SK-N-SH (cell line): ENCODE data around the gene HSP90AA1.

ENCODE experiments used
- CHD2 ChIP-seq: fragments of 150-350 bp; IDR thresholded peaks from 2 replicates; pipeline ENCODE4 v1.6.1; 2018; ENCODE audit warnings: low read length; ENCODE audit not compliant: partially characterized antibody
- EP300 ChIP-seq, 2 experiments: IDR thresholded peaks; 2 replicates each; pipeline versions ENCODE4 v1.4.0 to v1.6.1; 2012; ENCODE audit warnings: borderline replicate concordance in 1 of 2, low read depth in 1 of 2, low read length in 1 of 2
- FOSL2 ChIP-seq: IDR thresholded peaks from 2 replicates; pipeline ENCODE4 v1.4.0; 2012; ENCODE audit warnings: low read depth, mild to moderate bottlenecking, moderate library complexity, borderline replicate concordance
- FOXM1 ChIP-seq: IDR thresholded peaks from 2 replicates; pipeline ENCODE4 v1.4.0; 2012; ENCODE audit warnings: low read depth, mild to moderate bottlenecking
- RFX5 ChIP-seq: IDR thresholded peaks from 2 replicates; pipeline ENCODE4 v1.6.1; 2012; ENCODE audit warnings: mild to moderate bottlenecking, improper control_type of control experiment, low read length
- SIN3A ChIP-seq: IDR thresholded peaks from 2 replicates; pipeline ENCODE4 v1.6.1; 2012; ENCODE audit warnings: low read depth, mild to moderate bottlenecking, low read length, moderate library complexity, borderline replicate concordance
- YY1 ChIP-seq: IDR thresholded peaks from 2 replicates; pipeline ENCODE4 v1.4.0; 2012; ENCODE audit warnings: low read depth, mild to moderate bottlenecking
- TF ChIP-seq, protein P1 (sequence below): fragments of 200-600 bp; sonication (generic); IDR thresholded peaks from 2 replicates; pipeline ENCODE4 v1.6.1; 2017; ENCODE audit warnings: antibody characterized with exemption, mild to moderate bottlenecking, moderate library complexity
- TF ChIP-seq, protein P2 (sequence below): IDR thresholded peaks from 2 replicates; pipeline ENCODE4 v1.4.0; 2012; ENCODE audit warnings: low read depth, borderline replicate concordance
- TF ChIP-seq, protein P3 (sequence below): IDR thresholded peaks from 2 replicates; pipeline ENCODE4 v1.4.0; 2012; ENCODE audit warnings: low read depth, borderline replicate concordance

DNA sequence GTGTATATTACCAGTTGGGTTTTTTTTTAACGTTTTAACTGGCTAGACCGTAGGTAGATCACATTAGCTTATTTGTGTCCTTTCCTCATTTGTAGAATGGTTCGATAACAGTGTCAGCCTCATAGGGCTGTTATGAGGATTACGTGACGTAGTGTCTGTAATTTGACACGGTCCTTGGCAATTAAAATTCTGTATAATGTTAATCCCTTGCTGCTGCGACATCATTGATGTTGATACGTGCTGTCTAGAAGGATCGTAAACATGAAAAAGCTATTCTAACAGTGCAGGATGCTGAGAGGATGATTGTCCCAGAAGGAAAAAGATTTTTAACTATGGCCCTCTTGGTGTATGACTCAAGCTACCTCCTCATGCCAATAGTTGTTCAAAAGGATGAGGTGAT, 50.9 kb downstream of the HSP90AA1 start:
- TF ChIP-seq, protein P1, sequence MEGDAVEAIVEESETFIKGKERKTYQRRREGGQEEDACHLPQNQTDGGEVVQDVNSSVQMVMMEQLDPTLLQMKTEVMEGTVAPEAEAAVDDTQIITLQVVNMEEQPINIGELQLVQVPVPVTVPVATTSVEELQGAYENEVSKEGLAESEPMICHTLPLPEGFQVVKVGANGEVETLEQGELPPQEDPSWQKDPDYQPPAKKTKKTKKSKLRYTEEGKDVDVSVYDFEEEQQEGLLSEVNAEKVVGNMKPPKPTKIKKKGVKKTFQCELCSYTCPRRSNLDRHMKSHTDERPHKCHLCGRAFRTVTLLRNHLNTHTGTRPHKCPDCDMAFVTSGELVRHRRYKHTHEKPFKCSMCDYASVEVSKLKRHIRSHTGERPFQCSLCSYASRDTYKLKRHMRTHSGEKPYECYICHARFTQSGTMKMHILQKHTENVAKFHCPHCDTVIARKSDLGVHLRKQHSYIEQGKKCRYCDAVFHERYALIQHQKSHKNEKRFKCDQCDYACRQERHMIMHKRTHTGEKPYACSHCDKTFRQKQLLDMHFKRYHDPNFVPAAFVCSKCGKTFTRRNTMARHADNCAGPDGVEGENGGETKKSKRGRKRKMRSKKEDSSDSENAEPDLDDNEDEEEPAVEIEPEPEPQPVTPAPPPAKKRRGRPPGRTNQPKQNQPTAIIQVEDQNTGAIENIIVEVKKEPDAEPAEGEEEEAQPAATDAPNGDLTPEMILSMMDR = no peak
- TF ChIP-seq YY1 (no peak), FOXM1 (no peak), FOSL2 (no peak), SIN3A (no peak), RFX5 (no peak), EP300 (IDR thresholded peaks at IDR 0.05; ENCODE audit: borderline replicate concordance in 1 of 2, low read depth in 1 of 2, low read length in 1 of 2) (no peak), CHD2 (no peak)
- TF ChIP-seq, protein P2, sequence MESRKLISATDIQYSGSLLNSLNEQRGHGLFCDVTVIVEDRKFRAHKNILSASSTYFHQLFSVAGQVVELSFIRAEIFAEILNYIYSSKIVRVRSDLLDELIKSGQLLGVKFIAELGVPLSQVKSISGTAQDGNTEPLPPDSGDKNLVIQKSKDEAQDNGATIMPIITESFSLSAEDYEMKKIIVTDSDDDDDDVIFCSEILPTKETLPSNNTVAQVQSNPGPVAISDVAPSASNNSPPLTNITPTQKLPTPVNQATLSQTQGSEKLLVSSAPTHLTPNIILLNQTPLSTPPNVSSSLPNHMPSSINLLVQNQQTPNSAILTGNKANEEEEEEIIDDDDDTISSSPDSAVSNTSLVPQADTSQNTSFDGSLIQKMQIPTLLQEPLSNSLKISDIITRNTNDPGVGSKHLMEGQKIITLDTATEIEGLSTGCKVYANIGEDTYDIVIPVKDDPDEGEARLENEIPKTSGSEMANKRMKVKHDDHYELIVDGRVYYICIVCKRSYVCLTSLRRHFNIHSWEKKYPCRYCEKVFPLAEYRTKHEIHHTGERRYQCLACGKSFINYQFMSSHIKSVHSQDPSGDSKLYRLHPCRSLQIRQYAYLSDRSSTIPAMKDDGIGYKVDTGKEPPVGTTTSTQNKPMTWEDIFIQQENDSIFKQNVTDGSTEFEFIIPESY = no peak
- TF ChIP-seq, protein P3, sequence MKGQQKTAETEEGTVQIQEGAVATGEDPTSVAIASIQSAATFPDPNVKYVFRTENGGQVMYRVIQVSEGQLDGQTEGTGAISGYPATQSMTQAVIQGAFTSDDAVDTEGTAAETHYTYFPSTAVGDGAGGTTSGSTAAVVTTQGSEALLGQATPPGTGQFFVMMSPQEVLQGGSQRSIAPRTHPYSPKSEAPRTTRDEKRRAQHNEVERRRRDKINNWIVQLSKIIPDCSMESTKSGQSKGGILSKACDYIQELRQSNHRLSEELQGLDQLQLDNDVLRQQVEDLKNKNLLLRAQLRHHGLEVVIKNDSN = no peak
